ENCODE measurements around the gene F2RL3.

F2RL3 gene

GRCh38 chr19:16861834-16862233 lies 27.0 kb upstream of the F2RL3 start:
- Histone ChIP-seq H3K4me2 (no peak overlapping the region), H3K4me3 (IDR thresholded peaks at IDR 0.05; ENCODE audit: insufficient read depth, low read depth, low read length) (no peak overlapping the region), H3K9ac (no peak overlapping the region), H3K4me1 (ENCODE audit: low read depth, poor library complexity, severe bottlenecking) (no peaks in the 10 kb centered on the region), H2AFZ (ENCODE audit: low read depth) (no peak overlapping the region), H3K27me3 (ENCODE audit: insufficient read depth, low read depth) (no peaks in the 10 kb centered on the region), H3K79me2 (ENCODE audit: insufficient read depth, low read depth) (no peaks in the 10 kb centered on the region), H4K20me1 (ENCODE audit: insufficient read depth) (no peaks in the 10 kb centered on the region), H3K36me3 (ENCODE audit: insufficient read depth) (no peaks in the 10 kb centered on the region), H3K27ac (no peak overlapping the region)
- TF ChIP-seq CTCF (conservative IDR thresholded peaks at IDR 0.05; ENCODE audit: low read depth, low read length), result no peak

GRCh38 chr19:16862826-16863415 lies 25.9 kb upstream of the F2RL3 start:
- H3K9ac ChIP-seq, result no peak overlapping the region
- TF ChIP-seq CTCF (conservative IDR thresholded peaks at IDR 0.05; ENCODE audit: low read depth, low read length), result no peak
- H3K4me2 ChIP-seq, result no peak overlapping the region
- H3K27me3 ChIP-seq (ENCODE audit: insufficient read depth, low read depth), result no peaks in the 10 kb centered on the region
- H4K20me1 ChIP-seq (ENCODE audit: insufficient read depth), result no peaks in the 10 kb centered on the region
- H3K27ac ChIP-seq, result no peak overlapping the region
- H3K36me3 ChIP-seq (ENCODE audit: insufficient read depth), result no peaks in the 10 kb centered on the region
- H3K4me3 ChIP-seq (IDR thresholded peaks at IDR 0.05; ENCODE audit: insufficient read depth, low read depth, low read length), result no peak overlapping the region
- H3K4me1 ChIP-seq (ENCODE audit: low read depth, poor library complexity, severe bottlenecking), result no peaks in the 10 kb centered on the region
- H2AFZ ChIP-seq (ENCODE audit: low read depth), result no peak overlapping the region
- H3K79me2 ChIP-seq (ENCODE audit: insufficient read depth, low read depth), result no peaks in the 10 kb centered on the region

GRCh38 chr19:16867211-16867610 lies 21.6 kb upstream of the F2RL3 start:
- no peaks in the 10 kb centered on the region for H3K79me2 ChIP-seq (ENCODE audit: insufficient read depth, low read depth)
- H3K4me3 ChIP-seq (IDR thresholded peaks at IDR 0.05; ENCODE audit: insufficient read depth, low read depth, low read length), result no peak overlapping the region
- no peaks in the 10 kb centered on the region for H3K27me3 ChIP-seq (ENCODE audit: insufficient read depth, low read depth)
- no peak overlapping the region for H3K27ac ChIP-seq
- no peak for TF ChIP-seq CTCF (conservative IDR thresholded peaks at IDR 0.05; ENCODE audit: low read depth, low read length)
- no peak overlapping the region for H2AFZ ChIP-seq (ENCODE audit: low read depth)
- no peak overlapping the region for H3K4me2 ChIP-seq
- no peaks in the 10 kb centered on the region for H3K36me3 ChIP-seq (ENCODE audit: insufficient read depth)
- no peaks in the 10 kb centered on the region for H4K20me1 ChIP-seq (ENCODE audit: insufficient read depth)
- no peaks in the 10 kb centered on the region for H3K4me1 ChIP-seq (ENCODE audit: low read depth, poor library complexity, severe bottlenecking)
- no peak overlapping the region for H3K9ac ChIP-seq

- Histone ChIP-seq H3K79me2 (ENCODE audit: insufficient read depth, low read depth) (no peaks in the 10 kb centered on the region), H3K27ac (no peak overlapping the region), H3K36me3 (ENCODE audit: insufficient read depth) (no peaks in the 10 kb centered on the region), H3K9ac (no peak overlapping the region), H3K27me3 (ENCODE audit: insufficient read depth, low read depth) (no peaks in the 10 kb centered on the region), H3K4me3 (IDR thresholded peaks at IDR 0.05; ENCODE audit: insufficient read depth, low read depth, low read length) (no peak overlapping the region), H3K4me2 (no peak overlapping the region), H4K20me1 (ENCODE audit: insufficient read depth) (no peaks in the 10 kb centered on the region), H3K4me1 (ENCODE audit: low read depth, poor library complexity, severe bottlenecking) (peaks cover 5% of the 10 kb centered on the region), H2AFZ (ENCODE audit: low read depth) (no peak overlapping the region)
- no peak for TF ChIP-seq CTCF (conservative IDR thresholded peaks at IDR 0.05; ENCODE audit: low read depth, low read length)
These were observed 20.2 kb upstream of the F2RL3 start for GRCh38 chr19:16868423-16869130.
